ENCODE results near the gene HOXA3. TPM values are rescaled to one million over a fixed set of nuclear protein-coding genes. Genes with fewer than 3 reads are reported as not detected.

Gene HOXA3
- total RNA-seq, 1 experiment from 2014 or later, result 4.5 TPM

DNA sequence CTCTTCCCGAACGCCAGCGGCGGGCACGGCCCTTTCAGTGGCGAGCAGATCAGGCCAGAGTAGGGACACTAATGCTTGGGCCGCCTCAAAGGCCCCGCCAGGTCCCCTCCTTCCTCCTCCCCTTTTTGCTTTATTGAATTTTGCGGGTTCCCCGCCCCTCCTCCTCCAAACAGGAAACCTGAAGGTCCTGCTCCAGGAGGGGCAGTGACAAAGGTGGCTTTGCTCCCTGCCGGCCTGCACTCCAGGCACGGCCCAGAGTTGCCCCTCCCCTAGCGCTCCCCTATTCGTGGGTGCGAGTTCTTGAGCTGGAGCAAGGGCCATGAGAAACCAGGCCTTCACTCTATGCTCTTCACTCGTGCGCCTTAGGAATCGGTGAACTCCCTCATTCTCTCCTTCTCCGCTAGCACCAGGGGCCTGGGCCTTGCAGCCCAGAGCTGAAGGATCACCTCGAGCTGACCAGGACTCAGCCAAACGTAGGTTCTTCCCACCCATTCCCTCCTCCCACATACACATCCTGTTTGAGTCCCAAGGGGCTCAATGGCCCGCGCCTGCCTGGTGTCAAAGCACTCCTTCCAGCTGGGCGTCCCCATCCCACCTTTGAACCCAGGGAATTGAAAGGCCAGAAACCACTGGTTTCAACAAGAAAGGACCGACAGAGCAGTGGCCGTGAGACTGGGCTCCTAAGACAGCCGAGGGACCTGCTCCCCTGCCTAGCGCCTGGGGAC, 4.2 kb downstream of the HOXA3 start:
- Histone ChIP-seq H3K9me3 (ENCODE audit: low read length) (no peaks in the 10 kb centered on the region), H3K9ac (ENCODE audit: low read length) (peak overlapping the region; percentile 73), H3K4me1 (ENCODE audit: insufficient read depth, low read length) (peaks cover 28% of the 10 kb centered on the region), H3K4me3 (ENCODE audit: low read length) (peak overlapping the region; percentile 78), H4K20me1 (ENCODE audit: low read length) (no peaks in the 10 kb centered on the region), H3K36me3 (ENCODE audit: low read depth, low read length) (peaks cover 13% of the 10 kb centered on the region; the same call in 1 of the 2 replicates), H3K27me3 (ENCODE audit: low read length) (no peaks in the 10 kb centered on the region), H3K4me2 (ENCODE audit: low read length) (peak overlapping the region; percentile 92), H3K79me2 (ENCODE audit: low read length) (peaks cover 70% of the 10 kb centered on the region), H3K27ac (ENCODE audit: low read length) (peak overlapping the region; percentile 84), H3F3A (ENCODE audit: low read length, unreplicated experiment) (no peaks in the 10 kb centered on the region), H2AFZ (ENCODE audit: low read length) (peak overlapping the region; percentile 73), H3K9me2 (replicated peaks; ENCODE audit: low read length) (no peaks in the 10 kb centered on the region)
- intact Hi-C loops (cut with micrococcal nuclease), result loop anchor here (2.0 kb wide), 1 partner anchor 17 kb away; the partner anchor contains the start of gene HOXA9
- ATAC-seq, result peak; percentile 31
- peak; percentile 72 for DNase-seq
- TF ChIP-seq EZH2phosphoT487 (IDR thresholded peaks at IDR 0.05; ENCODE audit: borderline replicate concordance, low read length), result no peak
- no TSS peak for BruUV-seq (replicated peaks)
- ChIA-PET CTCF (interaction anchor here (0.6 to 1.1 kb wide), 2 partner anchors 9 to 17 kb away, joined by 3 read pairs; partner anchors contain the start of gene HOXA4), POLR2A (ENCODE audit: unreplicated experiment) (interaction anchor here (0.6 to 1.4 kb wide), 5 partner anchors 14 to 52 kb away, joined by 3 to 12 read pairs (median 4); no protein-coding TSS in a partner anchor)

GRCh38 chr7:27147199-27148030, 5.0 kb downstream of the HOXA3 start, which contains the start of gene HOXA6:
HOXA6 (minus strand) TSS chr7:27147774; CDS start chr7:27147749, 25 bp downstream.
- intact Hi-C loops (cut with micrococcal nuclease), result loop anchor here (2.0 kb wide), 1 partner anchor 17 kb away; the partner anchor contains the start of gene HOXA9
- ATAC-seq, result peak; percentile 1; the same call in 1 of the 2 replicates
- TF ChIP-seq EZH2phosphoT487 (IDR thresholded peaks at IDR 0.05; ENCODE audit: borderline replicate concordance, low read length) (no peak), EZH2 (IDR thresholded peaks at IDR 0.05; ENCODE audit: low read length, unreplicated experiment) (no peak)
- TF ChIP-seq, protein P1, sequence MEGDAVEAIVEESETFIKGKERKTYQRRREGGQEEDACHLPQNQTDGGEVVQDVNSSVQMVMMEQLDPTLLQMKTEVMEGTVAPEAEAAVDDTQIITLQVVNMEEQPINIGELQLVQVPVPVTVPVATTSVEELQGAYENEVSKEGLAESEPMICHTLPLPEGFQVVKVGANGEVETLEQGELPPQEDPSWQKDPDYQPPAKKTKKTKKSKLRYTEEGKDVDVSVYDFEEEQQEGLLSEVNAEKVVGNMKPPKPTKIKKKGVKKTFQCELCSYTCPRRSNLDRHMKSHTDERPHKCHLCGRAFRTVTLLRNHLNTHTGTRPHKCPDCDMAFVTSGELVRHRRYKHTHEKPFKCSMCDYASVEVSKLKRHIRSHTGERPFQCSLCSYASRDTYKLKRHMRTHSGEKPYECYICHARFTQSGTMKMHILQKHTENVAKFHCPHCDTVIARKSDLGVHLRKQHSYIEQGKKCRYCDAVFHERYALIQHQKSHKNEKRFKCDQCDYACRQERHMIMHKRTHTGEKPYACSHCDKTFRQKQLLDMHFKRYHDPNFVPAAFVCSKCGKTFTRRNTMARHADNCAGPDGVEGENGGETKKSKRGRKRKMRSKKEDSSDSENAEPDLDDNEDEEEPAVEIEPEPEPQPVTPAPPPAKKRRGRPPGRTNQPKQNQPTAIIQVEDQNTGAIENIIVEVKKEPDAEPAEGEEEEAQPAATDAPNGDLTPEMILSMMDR (conservative IDR thresholded peaks at IDR 0.05; ENCODE audit: low read depth, low read length), result no peak
- peaks cover 13% of the 10 kb centered on the region; the same call in 1 of the 2 replicates for H3K36me3 ChIP-seq (ENCODE audit: low read depth, low read length)
- BruUV-seq (replicated peaks), result no TSS peak
- no peaks in the 10 kb centered on the region for H4K20me1 ChIP-seq (ENCODE audit: low read length)
- peak within 1 kb of the TSS; percentile 73 for H2AFZ ChIP-seq (ENCODE audit: low read length)
- CTCF ChIA-PET, result no interaction called here
- H3K9me2 ChIP-seq (replicated peaks; ENCODE audit: low read length), result no peaks in the 10 kb centered on the region
- H3K4me2 ChIP-seq (ENCODE audit: low read length), result peak within 1 kb of the TSS; percentile 92
- DNase-seq, result peak; percentile 74
- H3K27me3 ChIP-seq (ENCODE audit: low read length), result no peaks in the 10 kb centered on the region
- H3K4me1 ChIP-seq (ENCODE audit: insufficient read depth, low read length), result peaks cover 21% of the 10 kb centered on the region
- peak within 1 kb of the TSS; percentile 78 for H3K4me3 ChIP-seq (ENCODE audit: low read length)
- peaks cover 63% of the 10 kb centered on the region for H3K79me2 ChIP-seq (ENCODE audit: low read length)
- peak within 1 kb of the TSS; percentile 84 for H3K27ac ChIP-seq (ENCODE audit: low read length)
- no peaks in the 10 kb centered on the region for H3F3A ChIP-seq (ENCODE audit: low read length, unreplicated experiment)
- no peaks in the 10 kb centered on the region for H3K9me3 ChIP-seq (ENCODE audit: low read length)
- H3K9ac ChIP-seq (ENCODE audit: low read length), result peak within 1 kb of the TSS; percentile 73
- POLR2A ChIA-PET (ENCODE audit: unreplicated experiment), result interaction anchor here (0.6 to 1.1 kb wide), 4 partner anchors 22 to 772 kb away, joined by 3 to 5 read pairs (median 4); no protein-coding TSS in a partner anchor

- CTCF ChIA-PET, result no interaction called here
- Histone ChIP-seq H3F3A (ENCODE audit: low read length, unreplicated experiment) (no peaks in the 10 kb centered on the region), H3K4me1 (ENCODE audit: insufficient read depth, low read length) (peaks cover 21% of the 10 kb centered on the region), H3K27ac (ENCODE audit: low read length) (no peak overlapping the region), H3K79me2 (ENCODE audit: low read length) (peaks cover 56% of the 10 kb centered on the region), H3K4me3 (ENCODE audit: low read length) (no peak overlapping the region), H3K27me3 (ENCODE audit: low read length) (no peaks in the 10 kb centered on the region), H3K9me3 (ENCODE audit: low read length) (no peaks in the 10 kb centered on the region), H3K4me2 (ENCODE audit: low read length) (peak overlapping the region; percentile 92), H3K9ac (ENCODE audit: low read length) (no peak overlapping the region), H3K36me3 (ENCODE audit: low read depth, low read length) (peaks cover 13% of the 10 kb centered on the region; the same call in 1 of the 2 replicates), H3K9me2 (replicated peaks; ENCODE audit: low read length) (no peaks in the 10 kb centered on the region), H2AFZ (ENCODE audit: low read length) (no peak overlapping the region), H4K20me1 (ENCODE audit: low read length) (no peaks in the 10 kb centered on the region)
- ATAC-seq, result no peak
- POLR2A ChIA-PET (ENCODE audit: unreplicated experiment), result no interaction called here
- no TSS peak for BruUV-seq (replicated peaks)
- DNase-seq, result no peak
- TF ChIP-seq EZH2 (IDR thresholded peaks at IDR 0.05; ENCODE audit: low read length, unreplicated experiment), result no peak
- TF ChIP-seq EZH2phosphoT487 (IDR thresholded peaks at IDR 0.05; ENCODE audit: borderline replicate concordance, low read length), result no peak
- TF ChIP-seq, protein P1 (conservative IDR thresholded peaks at IDR 0.05; ENCODE audit: low read depth, low read length), result no peak
- intact Hi-C loops (cut with micrococcal nuclease), result no loop called here
These were observed 5.7 kb downstream of the HOXA3 start for GRCh38 chr7:27146491-27147198.

Data from PC-3 (cell line).